Brain microvascular endothelial cell (primary cell): ENCODE results near the gene ID3.

Experiments
- DNase-seq: peaks from one replicate; pipeline ENCODE4 v3.0.0-alpha.2; 2020
- H3K27ac ChIP-seq: fragments of 250-450 bp; sonication (Bioruptor Pico); 2 replicates; pipeline ENCODE4 v1.5.1; 2020; ENCODE audit warnings: mild to moderate bottlenecking, moderate library complexity
- H3K27me3 ChIP-seq: fragments of 250-450 bp; sonication (Bioruptor Pico); replicated peaks from 2 replicates; pipeline ENCODE4 v1.5.1; 2020; ENCODE audit warnings: mild to moderate bottlenecking
- H3K36me3 ChIP-seq: fragments of 250-450 bp; sonication (Bioruptor Pico); replicated peaks from 2 replicates; pipeline ENCODE4 v1.5.1; 2020; ENCODE audit warnings: mild to moderate bottlenecking
- H3K4me3 ChIP-seq: 2 replicates; pipeline ENCODE4 v1.5.1; 2011; ENCODE audit warnings: low read depth, mild to moderate bottlenecking, control low read depth, low read length, moderate library complexity
- in situ Hi-C: cut with HindIII; loops from 2 replicates; pipeline ENCODE4 v1.10.0; 2017; ENCODE audit warnings: low sequenced_read_pairs, low pct_ligation_motif_present
- TF ChIP-seq, protein P1 (sequence below): IDR thresholded peaks from 2 replicates; pipeline ENCODE4 v1.5.1; 2011; ENCODE audit warnings: low read depth, mild to moderate bottlenecking, moderate library complexity, low read length, control low read depth, inconsistent platforms; ENCODE audit errors: missing control alignments

Gene ID3

GRCh38 chr1:23599125-23599524, 39.8 kb upstream of the ID3 start:
- DNase-seq, result no peak
- no peak overlapping the region for H3K27ac ChIP-seq
- in situ Hi-C loops, result no loop called here
- no peaks in the 10 kb centered on the region for H3K27me3 ChIP-seq
- H3K36me3 ChIP-seq, result no peaks in the 10 kb centered on the region
- no peak overlapping the region for H3K4me3 ChIP-seq
- TF ChIP-seq, protein P1, sequence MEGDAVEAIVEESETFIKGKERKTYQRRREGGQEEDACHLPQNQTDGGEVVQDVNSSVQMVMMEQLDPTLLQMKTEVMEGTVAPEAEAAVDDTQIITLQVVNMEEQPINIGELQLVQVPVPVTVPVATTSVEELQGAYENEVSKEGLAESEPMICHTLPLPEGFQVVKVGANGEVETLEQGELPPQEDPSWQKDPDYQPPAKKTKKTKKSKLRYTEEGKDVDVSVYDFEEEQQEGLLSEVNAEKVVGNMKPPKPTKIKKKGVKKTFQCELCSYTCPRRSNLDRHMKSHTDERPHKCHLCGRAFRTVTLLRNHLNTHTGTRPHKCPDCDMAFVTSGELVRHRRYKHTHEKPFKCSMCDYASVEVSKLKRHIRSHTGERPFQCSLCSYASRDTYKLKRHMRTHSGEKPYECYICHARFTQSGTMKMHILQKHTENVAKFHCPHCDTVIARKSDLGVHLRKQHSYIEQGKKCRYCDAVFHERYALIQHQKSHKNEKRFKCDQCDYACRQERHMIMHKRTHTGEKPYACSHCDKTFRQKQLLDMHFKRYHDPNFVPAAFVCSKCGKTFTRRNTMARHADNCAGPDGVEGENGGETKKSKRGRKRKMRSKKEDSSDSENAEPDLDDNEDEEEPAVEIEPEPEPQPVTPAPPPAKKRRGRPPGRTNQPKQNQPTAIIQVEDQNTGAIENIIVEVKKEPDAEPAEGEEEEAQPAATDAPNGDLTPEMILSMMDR, result no peak

DNA sequence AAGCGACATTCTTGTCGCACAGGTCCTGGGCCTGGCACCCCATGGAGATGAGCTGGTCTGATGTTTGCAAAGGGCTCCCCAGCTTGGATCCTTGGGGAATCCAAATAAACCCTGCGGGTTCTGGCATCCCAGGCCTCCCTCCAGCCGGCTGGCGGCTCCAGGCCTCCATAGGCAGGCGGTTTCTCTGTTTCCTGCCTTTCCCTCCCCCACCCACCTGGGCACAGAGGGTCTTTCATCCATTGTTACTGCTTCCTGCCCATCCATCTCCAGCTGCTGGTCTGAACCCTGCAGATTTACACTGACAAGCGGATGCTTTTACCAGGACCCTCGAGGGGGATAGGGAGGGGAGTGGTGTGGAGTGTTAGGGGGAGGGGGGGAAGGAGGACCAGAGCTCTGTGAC, 39.1 kb upstream of the ID3 start:
- in situ Hi-C loops, result no loop called here
- TF ChIP-seq, protein P1, result no peak
- Histone ChIP-seq H3K36me3 (no peaks in the 10 kb centered on the region), H3K27ac (no peak overlapping the region), H3K4me3 (no peak overlapping the region), H3K27me3 (no peaks in the 10 kb centered on the region)
- DNase-seq, result no peak

GRCh38 chr1:23597635-23598388, 38.5 kb upstream of the ID3 start:
- H3K27ac ChIP-seq, result no peak overlapping the region

DNA sequence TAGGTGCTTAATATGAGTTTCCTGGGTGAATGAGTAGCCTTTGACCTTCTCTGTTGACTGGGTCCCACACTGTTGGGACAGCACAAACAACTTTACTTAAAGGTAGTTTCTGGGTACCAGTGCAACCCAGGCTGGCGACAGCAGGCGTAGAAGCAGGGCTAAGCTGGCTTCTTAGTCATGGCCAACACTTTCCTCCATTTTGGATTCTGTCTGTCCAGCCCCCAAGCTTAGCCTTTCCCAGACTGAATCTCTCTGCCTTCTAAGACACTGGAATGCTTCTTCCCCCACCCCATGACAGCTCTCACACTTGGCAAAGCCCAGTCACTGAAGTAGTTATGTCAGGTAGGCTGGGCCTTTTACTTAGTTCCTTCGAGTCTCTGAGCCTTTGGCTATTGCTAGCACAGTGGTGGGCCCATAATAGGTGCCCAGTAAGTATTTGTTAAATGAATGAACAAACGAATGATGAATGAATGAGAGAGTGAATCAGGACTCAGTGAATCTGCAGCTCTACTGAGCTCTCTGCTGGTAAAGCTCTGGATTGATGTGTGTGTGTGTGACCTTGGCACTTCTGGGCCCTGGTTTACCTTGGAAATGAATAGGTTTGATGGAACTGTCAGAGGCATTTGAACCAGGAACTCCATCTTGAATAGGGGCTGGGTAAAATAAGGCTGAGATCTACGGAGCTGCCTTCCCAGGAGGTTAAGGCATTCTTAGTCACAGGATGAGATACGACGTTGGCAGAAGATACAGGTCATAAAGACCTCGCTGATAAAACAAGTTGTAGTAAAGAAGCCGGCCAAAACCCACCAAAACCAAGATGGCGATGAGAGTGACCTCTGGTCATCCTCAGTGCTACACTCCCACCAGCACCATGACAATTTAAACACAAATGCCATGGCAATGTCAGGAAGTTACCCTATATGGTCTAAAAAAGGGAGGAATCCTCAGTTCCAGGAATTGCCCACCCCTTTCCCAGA, 37.4 kb upstream of the ID3 start:
- in situ Hi-C loops, result no loop called here
- no peaks in the 10 kb centered on the region for H3K27me3 ChIP-seq
- no peak for DNase-seq
- H3K4me3 ChIP-seq, result no peak overlapping the region
- TF ChIP-seq, protein P1, result no peak
- no peaks in the 10 kb centered on the region for H3K36me3 ChIP-seq
- no peak overlapping the region for H3K27ac ChIP-seq

More at GRCh38 chr1:23597635-23598388, 38.5 kb upstream of the ID3 start:
- TF ChIP-seq, protein P1, result no peak
- in situ Hi-C loops, result no loop called here
- no peaks in the 10 kb centered on the region for H3K27me3 ChIP-seq
- H3K36me3 ChIP-seq, result no peaks in the 10 kb centered on the region
- DNase-seq, result no peak
- no peak overlapping the region for H3K4me3 ChIP-seq

DNA sequence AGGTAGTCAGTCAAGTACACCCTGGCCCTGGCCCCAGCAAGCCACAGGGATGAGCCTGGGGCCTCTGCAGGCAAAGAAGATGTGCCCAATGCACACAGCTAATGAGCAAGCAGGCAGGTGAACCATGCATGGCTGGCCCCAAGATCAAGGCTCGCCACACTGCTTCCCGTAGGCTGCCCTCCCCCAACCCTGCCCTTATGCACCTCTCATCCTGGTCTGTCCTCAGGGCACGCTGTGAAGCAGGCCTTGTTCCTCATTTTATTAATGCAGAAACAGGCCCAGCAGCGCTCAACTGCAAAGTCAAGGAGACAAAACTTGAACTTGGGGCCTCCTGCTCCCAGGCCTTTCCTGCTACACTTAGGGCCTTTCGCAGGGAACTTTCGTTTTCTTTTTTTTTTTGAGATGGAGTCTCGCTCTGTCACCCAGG, 35.6 kb upstream of the ID3 start:
- Histone ChIP-seq H3K27ac (no peak overlapping the region), H3K4me3 (no peak overlapping the region), H3K27me3 (no peaks in the 10 kb centered on the region), H3K36me3 (no peaks in the 10 kb centered on the region)
- TF ChIP-seq, protein P1, result no peak
- in situ Hi-C loops, result no loop called here
- no peak for DNase-seq
